ENCODE data around the gene IFNL4.

IFNL4 gene

DNA sequence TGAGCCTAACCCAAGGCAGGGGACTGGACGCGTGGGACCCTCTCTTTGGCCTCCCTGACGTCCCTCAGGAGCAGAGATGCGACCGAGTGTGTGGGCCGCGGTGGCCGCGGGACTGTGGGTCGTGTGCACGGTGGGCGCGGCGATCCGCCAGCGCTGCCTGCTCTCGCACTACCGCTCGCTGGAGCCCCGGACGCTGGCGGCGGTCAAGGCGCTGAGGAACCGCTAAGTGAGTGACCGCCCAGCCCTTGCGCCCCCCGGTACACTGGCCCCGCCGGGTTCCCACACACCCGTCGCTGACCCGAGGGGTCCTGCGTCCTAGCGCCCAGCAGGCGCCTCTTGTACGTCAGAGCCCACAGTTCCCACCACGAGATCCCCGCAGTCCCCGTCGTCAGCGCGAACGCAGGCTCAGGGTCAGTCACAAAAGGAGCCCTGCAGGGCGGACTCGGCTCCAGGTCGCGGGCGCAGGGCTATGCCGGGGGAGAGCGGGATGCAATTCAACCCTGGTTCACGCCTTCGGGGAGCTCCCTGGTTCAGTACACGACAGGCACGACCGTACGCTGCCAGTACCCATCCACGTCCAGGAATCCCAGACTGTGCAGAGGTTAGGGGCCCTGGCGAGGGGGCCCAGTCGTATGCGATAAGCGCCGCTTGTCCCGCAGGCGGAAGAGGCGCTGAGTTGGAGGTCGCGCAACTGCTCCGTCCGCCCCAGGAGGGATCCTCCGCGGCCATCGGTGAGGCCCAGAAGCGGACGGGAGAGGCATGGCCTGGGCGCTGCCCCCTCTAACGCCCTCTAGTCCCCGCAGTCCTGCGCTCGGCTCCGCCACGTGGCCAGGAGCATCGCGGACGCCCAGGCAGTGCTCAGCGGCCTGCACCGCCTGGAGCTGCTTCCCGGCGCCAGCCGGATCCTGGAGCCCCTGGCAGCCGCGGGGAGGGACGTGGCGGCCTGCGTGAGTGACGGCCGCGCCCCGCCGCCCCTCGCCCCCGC is 15.9 kb upstream of the IFNL4 start:
- TF ChIP-seq, protein P1, sequence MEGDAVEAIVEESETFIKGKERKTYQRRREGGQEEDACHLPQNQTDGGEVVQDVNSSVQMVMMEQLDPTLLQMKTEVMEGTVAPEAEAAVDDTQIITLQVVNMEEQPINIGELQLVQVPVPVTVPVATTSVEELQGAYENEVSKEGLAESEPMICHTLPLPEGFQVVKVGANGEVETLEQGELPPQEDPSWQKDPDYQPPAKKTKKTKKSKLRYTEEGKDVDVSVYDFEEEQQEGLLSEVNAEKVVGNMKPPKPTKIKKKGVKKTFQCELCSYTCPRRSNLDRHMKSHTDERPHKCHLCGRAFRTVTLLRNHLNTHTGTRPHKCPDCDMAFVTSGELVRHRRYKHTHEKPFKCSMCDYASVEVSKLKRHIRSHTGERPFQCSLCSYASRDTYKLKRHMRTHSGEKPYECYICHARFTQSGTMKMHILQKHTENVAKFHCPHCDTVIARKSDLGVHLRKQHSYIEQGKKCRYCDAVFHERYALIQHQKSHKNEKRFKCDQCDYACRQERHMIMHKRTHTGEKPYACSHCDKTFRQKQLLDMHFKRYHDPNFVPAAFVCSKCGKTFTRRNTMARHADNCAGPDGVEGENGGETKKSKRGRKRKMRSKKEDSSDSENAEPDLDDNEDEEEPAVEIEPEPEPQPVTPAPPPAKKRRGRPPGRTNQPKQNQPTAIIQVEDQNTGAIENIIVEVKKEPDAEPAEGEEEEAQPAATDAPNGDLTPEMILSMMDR (IDR thresholded peaks at IDR 0.05; ENCODE audit: borderline replicate concordance, insufficient read depth, low read depth, low read length): no peak
- no peak overlapping the region for H3K4me3 ChIP-seq (ENCODE audit: low read depth, low read length)

DNA sequence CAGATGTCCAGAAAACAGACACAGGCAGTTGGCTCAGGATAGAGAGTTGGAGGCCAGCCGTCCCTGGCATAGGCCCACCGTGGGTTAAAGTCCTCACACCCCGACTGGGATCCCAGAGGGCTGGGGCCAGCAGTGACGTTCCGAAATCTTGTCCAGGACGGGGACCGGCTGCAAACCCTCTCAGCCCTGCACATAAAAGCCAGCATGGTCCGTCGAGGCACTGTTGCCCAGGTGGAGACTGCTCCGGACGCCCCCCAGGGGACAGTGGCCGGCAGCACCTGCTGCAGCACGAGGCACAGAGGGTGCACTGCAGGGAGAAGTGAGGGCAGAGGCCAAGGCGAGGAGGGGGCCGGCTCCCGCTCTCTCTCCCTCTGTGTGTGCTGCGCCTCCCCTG is 15.3 kb upstream of the IFNL4 start:
- TF ChIP-seq, protein P1 (IDR thresholded peaks at IDR 0.05; ENCODE audit: borderline replicate concordance, insufficient read depth, low read depth, low read length): no peak

DNA sequence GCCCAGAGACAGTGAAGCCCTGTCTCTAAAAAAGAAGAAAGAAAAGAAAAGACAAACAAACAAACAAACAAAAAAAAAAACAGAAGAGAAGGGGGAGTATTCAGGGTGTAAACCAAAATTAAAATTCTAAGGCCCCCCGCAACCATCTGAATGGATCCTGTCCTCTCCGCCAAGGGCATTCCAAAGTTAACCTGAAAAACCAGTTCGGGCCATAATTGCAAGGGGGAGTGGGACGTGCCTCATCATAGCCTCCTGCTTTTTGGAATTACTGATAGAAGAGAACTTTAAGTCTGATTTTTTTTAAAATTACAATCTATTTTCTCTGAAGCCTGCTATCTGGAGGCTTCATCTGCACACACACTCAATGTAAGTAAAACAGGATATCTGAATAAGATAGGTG is 13.8 kb upstream of the IFNL4 start:
- no peak overlapping the region for H3K4me3 ChIP-seq (ENCODE audit: low read depth, low read length)
- TF ChIP-seq, protein P1 (IDR thresholded peaks at IDR 0.05; ENCODE audit: borderline replicate concordance, insufficient read depth, low read depth, low read length): no peak

More for the DNA sequence above, 15.3 kb upstream of the IFNL4 start:
- H3K4me3 ChIP-seq (ENCODE audit: low read depth, low read length): no peak overlapping the region

DNA sequence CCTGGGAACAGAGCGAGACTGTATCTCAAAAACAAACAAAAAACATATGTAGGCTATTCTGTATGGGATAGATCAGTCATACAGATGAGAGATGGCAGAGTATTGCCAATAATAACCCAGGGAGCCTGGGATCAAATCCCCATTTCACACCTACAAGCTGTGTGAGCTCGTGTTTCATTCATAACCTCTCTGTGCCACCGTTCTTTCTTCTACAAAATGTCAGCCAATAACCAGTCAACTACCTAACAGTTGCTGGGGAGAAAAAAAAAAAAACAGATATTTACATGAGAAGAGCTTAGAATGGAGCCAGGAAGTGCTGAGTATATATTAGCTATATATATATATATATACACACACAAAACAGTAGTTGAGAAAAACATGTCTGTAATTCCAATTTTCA is 13.0 kb upstream of the IFNL4 start:
- TF ChIP-seq, protein P1 (IDR thresholded peaks at IDR 0.05; ENCODE audit: borderline replicate concordance, insufficient read depth, low read depth, low read length): no peak

DNA sequence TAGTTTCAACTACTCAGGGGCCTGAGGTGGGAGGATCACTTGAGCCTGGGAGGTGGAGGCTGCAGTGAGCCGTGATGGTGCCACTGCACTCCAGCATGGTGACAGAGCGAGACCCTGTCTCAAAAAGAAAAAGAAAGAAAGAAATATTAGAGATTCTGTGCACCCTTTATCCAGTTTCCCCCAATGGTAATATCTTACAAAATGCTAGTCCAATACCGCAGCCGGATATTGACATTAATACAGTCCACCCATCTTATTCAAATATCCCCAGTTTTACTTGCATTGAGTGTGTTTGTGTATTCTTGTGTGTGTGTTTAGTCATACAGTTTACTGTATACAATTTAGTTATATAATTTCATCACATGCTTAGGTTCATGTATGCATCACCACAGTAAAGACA is 8.6 kb upstream of the IFNL4 start:
- TF ChIP-seq, protein P1 (IDR thresholded peaks at IDR 0.05; ENCODE audit: borderline replicate concordance, insufficient read depth, low read depth, low read length): no peak
- H3K4me3 ChIP-seq (ENCODE audit: low read depth, low read length): no peak overlapping the region

More for the DNA sequence above, 13.0 kb upstream of the IFNL4 start:
- H3K4me3 ChIP-seq (ENCODE audit: low read depth, low read length): no peak overlapping the region

DNA sequence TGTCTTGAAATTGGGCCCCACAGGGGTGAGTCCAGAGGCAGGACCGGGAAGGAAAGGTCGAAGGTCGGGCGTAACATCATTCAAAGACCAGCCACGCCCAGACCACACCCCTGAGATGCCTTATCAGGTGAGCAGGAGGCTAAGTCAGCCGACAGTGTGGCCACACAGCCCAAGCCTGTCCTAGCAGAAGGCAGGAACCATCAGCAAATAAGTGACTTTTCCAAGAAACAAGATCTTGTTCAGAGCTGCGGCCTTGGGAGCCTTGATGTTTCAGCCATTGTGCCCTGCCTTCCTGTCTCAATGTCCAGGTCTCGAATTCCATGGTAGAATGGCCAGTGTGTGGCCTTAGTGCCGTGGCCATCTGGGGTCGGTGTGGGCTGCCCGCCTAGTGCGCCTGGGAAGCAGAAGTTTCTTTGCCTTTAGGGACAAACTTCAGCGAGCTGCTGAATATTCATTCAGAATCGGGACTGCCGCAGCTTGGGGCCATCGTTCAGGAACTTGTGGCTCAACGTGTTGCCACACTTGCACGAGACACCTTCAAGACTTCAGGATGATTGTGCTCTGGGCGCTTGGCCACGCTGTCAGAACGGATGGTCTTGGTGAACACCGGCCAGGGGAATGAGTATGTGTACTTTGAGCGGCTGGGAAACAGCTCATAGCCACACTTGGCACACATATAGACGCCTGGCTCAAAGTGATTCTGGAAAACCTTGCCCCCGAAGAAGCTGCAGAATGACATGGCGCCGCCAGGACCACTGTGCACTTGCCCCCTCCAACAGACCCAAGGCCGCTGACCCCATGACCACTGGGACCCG is 6.1 kb upstream of the IFNL4 start:
- H3K4me3 ChIP-seq (ENCODE audit: low read depth, low read length): no peak overlapping the region
- TF ChIP-seq, protein P1 (IDR thresholded peaks at IDR 0.05; ENCODE audit: borderline replicate concordance, insufficient read depth, low read depth, low read length): no peak

Data from GM12875 (cell line).